ENCODE measurements around the gene SPDEF. TPM values are rescaled to one million over a fixed set of nuclear protein-coding genes. Genes with fewer than 3 reads are reported as not detected.

SPDEF gene
- total and polyA plus RNA-seq, 2 experiments from 2014 or later = 0.69 TPM; not detected in 1

GRCh38 chr6:34534146-34534545, 22.0 kb downstream of the SPDEF start:
- Histone ChIP-seq H3K4me2 (no peak overlapping the region), H3K4me3 (no peak overlapping the region), H3K36me3 (ENCODE audit: insufficient read depth) (no peaks in the 10 kb centered on the region), H4K20me1 (replicated peaks; ENCODE audit: insufficient read depth) (no peaks in the 10 kb centered on the region), H3F3A (replicated peaks; ENCODE audit: low read depth) (no peaks in the 10 kb centered on the region), H3K9me2 (ENCODE audit: insufficient read depth) (no peaks in the 10 kb centered on the region), H2AFZ (no peak overlapping the region), H3K27me3 (ENCODE audit: insufficient read depth) (no peaks in the 10 kb centered on the region), H3K79me2 (replicated peaks; ENCODE audit: insufficient read depth) (no peaks in the 10 kb centered on the region), H3K27ac (ENCODE audit: low read depth) (no peak overlapping the region), H3K4me1 (ENCODE audit: insufficient read depth) (no peaks in the 10 kb centered on the region)
- no peak for TF ChIP-seq NANOG (IDR thresholded peaks at IDR 0.05; ENCODE audit: borderline replicate concordance)
- TF ChIP-seq STAT1 (IDR thresholded peaks at IDR 0.05; ENCODE audit: unreplicated experiment) = no peak
- no peak for TF ChIP-seq ZNF331 (CRISPR knock-in tag; IDR thresholded peaks at IDR 0.05; ENCODE audit: low read depth)
- TF ChIP-seq ETS1 (IDR thresholded peaks at IDR 0.05) = no peak
- no peak for TF ChIP-seq CREB1 (CRISPR knock-in tag; IDR thresholded peaks at IDR 0.05; ENCODE audit: low read depth)
- no peak for TF ChIP-seq POLR2AphosphoS5 (IDR thresholded peaks at IDR 0.05; ENCODE audit: low read depth)
- no peak for TF ChIP-seq ZNF114 (CRISPR knock-in tag; IDR thresholded peaks at IDR 0.05)
- TF ChIP-seq, protein P1, sequence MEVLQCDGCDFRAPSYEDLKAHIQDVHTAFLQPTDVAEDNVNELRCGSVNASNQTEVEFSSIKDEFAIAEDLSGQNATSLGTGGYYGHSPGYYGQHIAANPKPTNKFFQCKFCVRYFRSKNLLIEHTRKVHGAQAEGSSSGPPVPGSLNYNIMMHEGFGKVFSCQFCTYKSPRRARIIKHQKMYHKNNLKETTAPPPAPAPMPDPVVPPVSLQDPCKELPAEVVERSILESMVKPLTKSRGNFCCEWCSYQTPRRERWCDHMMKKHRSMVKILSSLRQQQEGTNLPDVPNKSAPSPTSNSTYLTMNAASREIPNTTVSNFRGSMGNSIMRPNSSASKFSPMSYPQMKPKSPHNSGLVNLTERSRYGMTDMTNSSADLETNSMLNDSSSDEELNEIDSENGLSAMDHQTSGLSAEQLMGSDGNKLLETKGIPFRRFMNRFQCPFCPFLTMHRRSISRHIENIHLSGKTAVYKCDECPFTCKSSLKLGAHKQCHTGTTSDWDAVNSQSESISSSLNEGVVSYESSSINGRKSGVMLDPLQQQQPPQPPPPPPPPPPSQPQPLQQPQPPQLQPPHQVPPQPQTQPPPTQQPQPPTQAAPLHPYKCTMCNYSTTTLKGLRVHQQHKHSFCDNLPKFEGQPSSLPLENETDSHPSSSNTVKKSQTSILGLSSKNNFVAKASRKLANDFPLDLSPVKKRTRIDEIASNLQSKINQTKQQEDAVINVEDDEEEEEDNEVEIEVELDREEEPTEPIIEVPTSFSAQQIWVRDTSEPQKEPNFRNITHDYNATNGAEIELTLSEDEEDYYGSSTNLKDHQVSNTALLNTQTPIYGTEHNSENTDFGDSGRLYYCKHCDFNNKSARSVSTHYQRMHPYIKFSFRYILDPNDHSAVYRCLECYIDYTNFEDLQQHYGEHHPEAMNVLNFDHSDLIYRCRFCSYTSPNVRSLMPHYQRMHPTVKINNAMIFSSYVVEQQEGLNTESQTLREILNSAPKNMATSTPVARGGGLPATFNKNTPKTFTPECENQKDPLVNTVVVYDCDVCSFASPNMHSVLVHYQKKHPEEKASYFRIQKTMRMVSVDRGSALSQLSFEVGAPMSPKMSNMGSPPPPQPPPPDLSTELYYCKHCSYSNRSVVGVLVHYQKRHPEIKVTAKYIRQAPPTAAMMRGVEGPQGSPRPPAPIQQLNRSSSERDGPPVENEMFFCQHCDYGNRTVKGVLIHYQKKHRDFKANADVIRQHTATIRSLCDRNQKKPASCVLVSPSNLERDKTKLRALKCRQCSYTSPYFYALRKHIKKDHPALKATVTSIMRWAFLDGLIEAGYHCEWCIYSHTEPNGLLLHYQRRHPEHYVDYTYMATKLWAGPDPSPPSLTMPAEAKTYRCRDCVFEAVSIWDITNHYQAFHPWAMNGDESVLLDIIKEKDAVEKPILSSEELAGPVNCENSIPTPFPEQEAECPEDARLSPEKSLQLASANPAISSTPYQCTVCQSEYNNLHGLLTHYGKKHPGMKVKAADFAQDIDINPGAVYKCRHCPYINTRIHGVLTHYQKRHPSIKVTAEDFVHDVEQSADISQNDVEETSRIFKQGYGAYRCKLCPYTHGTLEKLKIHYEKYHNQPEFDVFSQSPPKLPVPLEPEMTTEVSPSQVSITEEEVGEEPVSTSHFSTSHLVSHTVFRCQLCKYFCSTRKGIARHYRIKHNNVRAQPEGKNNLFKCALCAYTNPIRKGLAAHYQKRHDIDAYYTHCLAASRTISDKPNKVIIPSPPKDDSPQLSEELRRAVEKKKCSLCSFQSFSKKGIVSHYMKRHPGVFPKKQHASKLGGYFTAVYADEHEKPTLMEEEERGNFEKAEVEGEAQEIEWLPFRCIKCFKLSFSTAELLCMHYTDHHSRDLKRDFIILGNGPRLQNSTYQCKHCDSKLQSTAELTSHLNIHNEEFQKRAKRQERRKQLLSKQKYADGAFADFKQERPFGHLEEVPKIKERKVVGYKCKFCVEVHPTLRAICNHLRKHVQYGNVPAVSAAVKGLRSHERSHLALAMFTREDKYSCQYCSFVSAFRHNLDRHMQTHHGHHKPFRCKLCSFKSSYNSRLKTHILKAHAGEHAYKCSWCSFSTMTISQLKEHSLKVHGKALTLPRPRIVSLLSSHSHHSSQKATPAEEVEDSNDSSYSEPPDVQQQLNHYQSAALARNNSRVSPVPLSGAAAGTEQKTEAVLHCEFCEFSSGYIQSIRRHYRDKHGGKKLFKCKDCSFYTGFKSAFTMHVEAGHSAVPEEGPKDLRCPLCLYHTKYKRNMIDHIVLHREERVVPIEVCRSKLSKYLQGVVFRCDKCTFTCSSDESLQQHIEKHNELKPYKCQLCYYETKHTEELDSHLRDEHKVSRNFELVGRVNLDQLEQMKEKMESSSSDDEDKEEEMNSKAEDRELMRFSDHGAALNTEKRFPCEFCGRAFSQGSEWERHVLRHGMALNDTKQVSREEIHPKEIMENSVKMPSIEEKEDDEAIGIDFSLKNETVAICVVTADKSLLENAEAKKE (CRISPR knock-in tag; IDR thresholded peaks at IDR 0.05) = no peak
- no peak for TF ChIP-seq EZH2phosphoT487 (IDR thresholded peaks at IDR 0.05; ENCODE audit: unreplicated experiment)
- no peak for TF ChIP-seq REST (IDR thresholded peaks at IDR 0.05; ENCODE audit: unreplicated experiment)
- no peak for TF ChIP-seq EZH2 (IDR thresholded peaks at IDR 0.05; ENCODE audit: low read depth, unreplicated experiment)
- no peak for TF ChIP-seq JUNB (IDR thresholded peaks at IDR 0.05; ENCODE audit: unreplicated experiment)
- TF ChIP-seq CTCF (conservative IDR thresholded peaks at IDR 0.05; ENCODE audit: low read depth in 2 of 2) = no peak
- no peaks in the 10 kb centered on the region for H3K9me3 Mint-ChIP-seq
- H3K4me1 Mint-ChIP-seq = peaks cover 7% of the 10 kb centered on the region
- H3K27ac Mint-ChIP-seq = no peak overlapping the region
- ATAC-seq (no peak), DNase-seq (ENCODE audit: low spot score) (no peak)
- no peak overlapping the region for H3K4me3 Mint-ChIP-seq
- peaks cover 14% of the 10 kb centered on the region for H3K27me3 Mint-ChIP-seq (ENCODE audit: insufficient read depth, low read depth, poor library complexity)
- H3K36me3 Mint-ChIP-seq (ENCODE audit: low read depth) = peaks cover 2% of the 10 kb centered on the region; the same call in 2 of the 3 replicates
